Spinal cord (tissue), 10 donors: Measurements from ENCODE around the gene SND1. TPM values are rescaled to one million over a fixed set of nuclear protein-coding genes. Genes with fewer than 3 reads are reported as not detected.

Experiments used
- DNase-seq, 6 donors: peaks; one replicate each; pipeline versions ENCODE4 v3.0.0 to v3.0.0-alpha.2; 2013 to 2015; ENCODE audit warnings: low spot score in 6 of 6, low read depth in 4 of 6
- H3K27ac ChIP-seq: one replicate; pipeline ENCODE4 v1.5.1; 2013; ENCODE audit warnings: low read depth, low read length, control low read depth
- H3K27me3 ChIP-seq: one replicate; pipeline ENCODE4 v1.6.1; 2013; ENCODE audit warnings: low read length; ENCODE audit not compliant: control insufficient read depth, insufficient read depth
- H3K36me3 ChIP-seq: one replicate; pipeline ENCODE4 v1.6.1; 2013; ENCODE audit warnings: low read length; ENCODE audit not compliant: control insufficient read depth, insufficient read depth
- H3K4me1 ChIP-seq: one replicate; pipeline ENCODE4 v1.6.1; 2013; ENCODE audit warnings: low read length; ENCODE audit not compliant: control insufficient read depth, insufficient read depth
- H3K4me3 ChIP-seq: one replicate; pipeline ENCODE4 v1.5.1; 2013; ENCODE audit warnings: low read depth, low read length, control low read depth
- H3K9me3 ChIP-seq: one replicate; pipeline ENCODE4 v1.6.1; 2013; ENCODE audit warnings: low read length; ENCODE audit not compliant: control insufficient read depth, insufficient read depth
- WGBS: methylation state at CpG from one replicate; pipeline ENCODE4 v1.1.5; 2013; ENCODE audit warnings: missing lambda C conversion rate; ENCODE audit not compliant: insufficient coverage; 5-methylcytosine and 5-hydroxymethylcytosine counted together
- polyA plus RNA-seq, 2 donors: library from polyadenylated mRNA; unstranded; fragments of 120-200 nt; gene quantifications; one replicate each; pipeline ENCODE4 v1.2.1, GENCODE V29; 2013; ENCODE audit not compliant: insufficient read length in 2 of 2
- total RNA-seq, 2 donors: library from RNA; depleted of rRNA in 1 of 2; stranded (reverse); fragments of 120-200 nt in 1 of 2; fragments of >200 nt in 1 of 2; gene quantifications; one replicate each; pipeline versions ENCODE4 v1.2.3 to v1.2.4, GENCODE V29; 2013 to 2014
- donor health status: healthy.

Gene SND1
- total and polyA plus RNA-seq, 4 donors: 72.1 to 125 (median 91.3) TPM

GRCh38 chr7:127905491-127906330 is 253.7 kb downstream of the SND1 start:
- WGBS: no CpG with 5 or more reads among the region's 2 CpGs
- Histone ChIP-seq H3K27me3 (no peaks in the 10 kb centered on the region), H3K9me3 (no peaks in the 10 kb centered on the region), H3K4me3 (no peak overlapping the region), H3K27ac (no peak overlapping the region), H3K4me1 (peaks cover 8% of the 10 kb centered on the region), H3K36me3 (no peaks in the 10 kb centered on the region)
- no peak for DNase-seq

GRCh38 chr7:127907110-127908040 is 255.4 kb downstream of the SND1 start:
- Histone ChIP-seq H3K27ac (no peak overlapping the region), H3K36me3 (no peaks in the 10 kb centered on the region), H3K4me1 (peaks cover 10% of the 10 kb centered on the region), H3K9me3 (no peaks in the 10 kb centered on the region), H3K4me3 (no peak overlapping the region), H3K27me3 (no peaks in the 10 kb centered on the region)
- no peak for DNase-seq
- 93% methylated on average over 2 of the region's 6 CpGs for WGBS

- Histone ChIP-seq H3K4me1 (peaks cover 10% of the 10 kb centered on the region), H3K27me3 (no peaks in the 10 kb centered on the region), H3K36me3 (no peaks in the 10 kb centered on the region), H3K9me3 (no peaks in the 10 kb centered on the region), H3K4me3 (no peak overlapping the region), H3K27ac (no peak overlapping the region)
- WGBS: no CpG with 5 or more reads among the region's 4 CpGs
- peak in 1 of 6 donors; percentile 55 for DNase-seq
Observed at GRCh38 chr7:127908430-127909258, 256.6 kb downstream of the SND1 start.

- Histone ChIP-seq H3K9me3 (no peaks in the 10 kb centered on the region), H3K27me3 (no peaks in the 10 kb centered on the region), H3K36me3 (no peaks in the 10 kb centered on the region), H3K4me1 (peaks cover 10% of the 10 kb centered on the region), H3K4me3 (no peak overlapping the region), H3K27ac (no peak overlapping the region)
- WGBS: 100% methylated on average over 1 of the region's 3 CpGs
- no peak for DNase-seq
Observed at GRCh38 chr7:127909424-127910152, 257.6 kb downstream of the SND1 start.

GRCh38 chr7:127910670-127911069 is 258.7 kb downstream of the SND1 start:
- H3K36me3 ChIP-seq: no peaks in the 10 kb centered on the region
- peaks cover 10% of the 10 kb centered on the region for H3K4me1 ChIP-seq
- WGBS: 33% methylated on average over 3 of the region's 3 CpGs
- H3K27me3 ChIP-seq: no peaks in the 10 kb centered on the region
- no peaks in the 10 kb centered on the region for H3K9me3 ChIP-seq
- peak overlapping the region; percentile 44 for H3K27ac ChIP-seq
- H3K4me3 ChIP-seq: no peak overlapping the region
- DNase-seq: peak in 5 of 6 donors; percentile 44 to 82 (median 57)

- Histone ChIP-seq H3K9me3 (no peaks in the 10 kb centered on the region), H3K27me3 (no peaks in the 10 kb centered on the region), H3K36me3 (no peaks in the 10 kb centered on the region), H3K27ac (no peak overlapping the region), H3K4me1 (peaks cover 10% of the 10 kb centered on the region), H3K4me3 (no peak overlapping the region)
- DNase-seq: no peak
- WGBS: no CpG with 5 or more reads among the region's 1 CpG
Observed at GRCh38 chr7:127911968-127912511, 260.0 kb downstream of the SND1 start.

- peaks cover 10% of the 10 kb centered on the region for H3K4me1 ChIP-seq
- H3K27ac ChIP-seq: no peak overlapping the region
- H3K27me3 ChIP-seq: no peaks in the 10 kb centered on the region
- 13% methylated on average over 1 of the region's 2 CpGs for WGBS
- H3K36me3 ChIP-seq: no peaks in the 10 kb centered on the region
- no peak overlapping the region for H3K4me3 ChIP-seq
- DNase-seq: no peak
- no peaks in the 10 kb centered on the region for H3K9me3 ChIP-seq
Observed at GRCh38 chr7:127912901-127913300, 260.9 kb downstream of the SND1 start.

- H3K27me3 ChIP-seq: no peaks in the 10 kb centered on the region
- WGBS: no CpG with 5 or more reads among the region's 2 CpGs
- H3K36me3 ChIP-seq: no peaks in the 10 kb centered on the region
- no peak for DNase-seq
- peaks cover 10% of the 10 kb centered on the region for H3K4me1 ChIP-seq
- H3K9me3 ChIP-seq: no peaks in the 10 kb centered on the region
- no peak overlapping the region for H3K4me3 ChIP-seq
- no peak overlapping the region for H3K27ac ChIP-seq
Observed at GRCh38 chr7:127913686-127914085, 261.7 kb downstream of the SND1 start.
